RPMI7951 (cell line): ENCODE results near the gene PPP6R2. TPM values are rescaled to one million over a fixed set of nuclear protein-coding genes. Genes with fewer than 3 reads are reported as not detected.

ENCODE experiments used
- DNase-seq: peaks from one replicate; pipeline ENCODE4 v3.0.0-alpha.2; 2012; ENCODE audit warnings: low read depth
- total RNA-seq: library from RNA; depleted of rRNA; stranded (reverse); fragments of >200 nt; shearing (Covaris generic); gene quantifications from 2 replicates; pipeline ENCODE4 v1.2.3, GENCODE V29; 2014

The PPP6R2 gene
- total RNA-seq, 1 experiment from 2014 or later: 15.3 TPM

- DNase-seq: no peak
These were observed 124.8 kb downstream of the PPP6R2 start for GRCh38 chr22:50467773-50468440.

GRCh38 chr22:50468626-50469025 is 125.5 kb downstream of the PPP6R2 start:
- DNase-seq: no peak

GRCh38 chr22:50469377-50470305 is 126.5 kb downstream of the PPP6R2 start:
- peak; percentile 69 for DNase-seq

- DNase-seq: no peak
These were observed 127.4 kb downstream of the PPP6R2 start for GRCh38 chr22:50470491-50470890.

- no peak for DNase-seq
These were observed 128.2 kb downstream of the PPP6R2 start for GRCh38 chr22:50471197-50471847.

- DNase-seq: no peak
These were observed 128.8 kb downstream of the PPP6R2 start for GRCh38 chr22:50471962-50472361.

GRCh38 chr22:50473088-50473487 is 130.0 kb downstream of the PPP6R2 start:
- DNase-seq: no peak

- peak; percentile 41 for DNase-seq
These were observed 130.9 kb downstream of the PPP6R2 start for GRCh38 chr22:50473855-50474671.

GRCh38 chr22:50474710-50475651 is 131.9 kb downstream of the PPP6R2 start, which contains the start of gene SBF1:
TSS of gene SBF1 (minus strand) at chr22:50475035. CDS start at chr22:50474840, 195 bp downstream.
- DNase-seq: peak; percentile 83

- DNase-seq: no peak
These were observed 132.5 kb downstream of the PPP6R2 start for GRCh38 chr22:50475652-50476002.

GRCh38 chr22:50476868-50477267 is 133.7 kb downstream of the PPP6R2 start:
- no peak for DNase-seq

- DNase-seq: no peak
These were observed 134.8 kb downstream of the PPP6R2 start for GRCh38 chr22:50477923-50478322.

- DNase-seq: no peak
These were observed 136.6 kb downstream of the PPP6R2 start for GRCh38 chr22:50479721-50480120.

GRCh38 chr22:50481045-50481439 is 137.9 kb downstream of the PPP6R2 start:
- DNase-seq: no peak

- no peak for DNase-seq
These were observed 138.4 kb downstream of the PPP6R2 start, which contains the start of gene ADM2 for GRCh38 chr22:50481440-50482106. TSS of gene ADM2 (plus strand) at chr22:50481543. CDS start at chr22:50481848, 305 bp downstream.

GRCh38 chr22:50482107-50483074 is 139.3 kb downstream of the PPP6R2 start:
- DNase-seq: no peak

GRCh38 chr22:50483106-50483505 is 140.0 kb downstream of the PPP6R2 start:
- no peak for DNase-seq

- no peak for DNase-seq
These were observed 140.4 kb downstream of the PPP6R2 start for GRCh38 chr22:50483556-50483955.
